Astrocyte (in vitro differentiated cells and primary cell): ENCODE data around the gene SIK1. TPM values are rescaled to one million over a fixed set of nuclear protein-coding genes. Genes with fewer than 3 reads are reported as not detected.
"Not testable (repeated sequence)": the region's sequence is repeated elsewhere in the genome, so short reads cannot be mapped to it uniquely, and the experiment has no call there.

Source experiments
- DNase-seq: peaks from one replicate; pipeline ENCODE4 v3.0.0-alpha.2; 2010; ENCODE audit warnings: low read depth
- FAIRE-seq: peaks from 2 replicates; lab custom pipeline; 2011; peaks lifted over from hg19 to GRCh38; lab: Jason Lieb, UNC
- H2AFZ ChIP-seq: 2 replicates; pipeline ENCODE4 v1.6.0; 2012; ENCODE audit warnings: low read depth, low read length, inconsistent platforms
- H3K27ac ChIP-seq: 2 replicates; pipeline ENCODE4 v1.5.1; 2011; ENCODE audit warnings: low read depth, low read length, inconsistent platforms
- H3K27me3 ChIP-seq: 2 replicates; pipeline ENCODE4 v1.6.0; 2011; ENCODE audit warnings: low read length, inconsistent platforms; ENCODE audit not compliant: insufficient read depth
- H3K36me3 ChIP-seq: 2 replicates; pipeline ENCODE4 v1.5.1; 2011; ENCODE audit warnings: low read length, inconsistent platforms; ENCODE audit not compliant: insufficient read depth
- H3K4me1 ChIP-seq: 2 replicates; pipeline ENCODE4 v1.5.1; 2011; ENCODE audit warnings: low read length, inconsistent platforms; ENCODE audit not compliant: insufficient read depth
- H3K4me2 ChIP-seq: 2 replicates; pipeline ENCODE4 v1.6.0; 2012; ENCODE audit warnings: low read length, inconsistent platforms
- H3K4me3 ChIP-seq: 2 replicates; pipeline ENCODE4 v1.5.1; 2011; ENCODE audit warnings: low read depth, mild to moderate bottlenecking, low read length, inconsistent platforms; ENCODE audit not compliant: insufficient read depth
- H3K79me2 ChIP-seq: 2 replicates; pipeline ENCODE4 v1.6.0; 2012; ENCODE audit warnings: mild to moderate bottlenecking, low read length, inconsistent platforms; ENCODE audit not compliant: insufficient read depth
- H3K9ac ChIP-seq: 2 replicates; pipeline ENCODE4 v1.6.0; 2012; ENCODE audit warnings: mild to moderate bottlenecking, low read length, inconsistent platforms
- H3K9me3 ChIP-seq: 2 replicates; pipeline ENCODE4 v1.5.1; 2012; ENCODE audit warnings: low read depth, mild to moderate bottlenecking, low read length, inconsistent platforms; ENCODE audit not compliant: insufficient read depth
- H4K20me1 ChIP-seq: 2 replicates; pipeline ENCODE4 v1.6.0; 2012; ENCODE audit warnings: low read length, inconsistent platforms; ENCODE audit not compliant: insufficient read depth
- H3K27ac Mint-ChIP-seq: one replicate; pipeline ENCODE4 v1.8.0; 2021; ENCODE audit warnings: mild to moderate bottlenecking, mixed read lengths; ENCODE audit not compliant: unreplicated experiment
- H3K27me3 Mint-ChIP-seq: one replicate; pipeline ENCODE4 v1.8.0; 2021; ENCODE audit warnings: low read depth, mixed read lengths; ENCODE audit not compliant: unreplicated experiment
- H3K36me3 Mint-ChIP-seq: one replicate; pipeline ENCODE4 v1.8.0; 2021; ENCODE audit warnings: low read depth, mixed read lengths; ENCODE audit not compliant: unreplicated experiment
- H3K4me1 Mint-ChIP-seq: one replicate; pipeline ENCODE4 v1.8.0; 2021; ENCODE audit warnings: low read depth, mixed read lengths; ENCODE audit not compliant: unreplicated experiment
- H3K4me3 Mint-ChIP-seq: one replicate; pipeline ENCODE4 v1.8.0; 2021; ENCODE audit warnings: mild to moderate bottlenecking, moderate library complexity, mixed read lengths; ENCODE audit not compliant: unreplicated experiment
- H3K9me3 Mint-ChIP-seq: one replicate; pipeline ENCODE4 v1.8.0; 2021; ENCODE audit warnings: mild to moderate bottlenecking, mixed read lengths; ENCODE audit not compliant: unreplicated experiment
- total RNA-seq: library from RNA; stranded (reverse); gene quantifications from 2 replicates; pipeline ENCODE4 v1.2.1, GENCODE V29; 2021

SIK1 gene
- total RNA-seq, 1 donor from 2014 or later = 68.0 TPM

- H3K36me3 ChIP-seq, H3K36me3 Mint-ChIP-seq, H3K27ac Mint-ChIP-seq, H3K27me3 ChIP-seq, FAIRE-seq, H3K9me3 Mint-ChIP-seq, H3K79me2 ChIP-seq, H3K4me1 ChIP-seq, H3K9ac ChIP-seq, H3K4me3 Mint-ChIP-seq, H3K4me3 ChIP-seq, H3K27me3 Mint-ChIP-seq, H3K27ac ChIP-seq, H2AFZ ChIP-seq, H3K9me3 ChIP-seq, H3K4me2 ChIP-seq, H3K4me1 Mint-ChIP-seq, H4K20me1 ChIP-seq, DNase-seq: not testable (repeated sequence)
Measured at GRCh38 chr21:43398000-43398399, 28.9 kb downstream of the SIK1 start.

- H3K27ac Mint-ChIP-seq, H3K4me3 Mint-ChIP-seq, H3K36me3 ChIP-seq, H3K27me3 Mint-ChIP-seq, H3K9ac ChIP-seq, H3K9me3 Mint-ChIP-seq, H3K79me2 ChIP-seq, H4K20me1 ChIP-seq, DNase-seq, H3K4me1 ChIP-seq, H3K27ac ChIP-seq, H2AFZ ChIP-seq, H3K4me1 Mint-ChIP-seq, FAIRE-seq, H3K4me2 ChIP-seq, H3K4me3 ChIP-seq, H3K9me3 ChIP-seq, H3K36me3 Mint-ChIP-seq, H3K27me3 ChIP-seq: not testable (repeated sequence)
Measured at GRCh38 chr21:43397439-43397808, 29.5 kb downstream of the SIK1 start.

GRCh38 chr21:43396788-43397438 is 30.0 kb downstream of the SIK1 start:
- H3K27ac ChIP-seq, H3K79me2 ChIP-seq, H3K4me3 Mint-ChIP-seq, H3K4me3 ChIP-seq, H3K9ac ChIP-seq, H3K27me3 ChIP-seq, H3K36me3 Mint-ChIP-seq, FAIRE-seq, DNase-seq, H3K27ac Mint-ChIP-seq, H3K4me2 ChIP-seq, H3K4me1 ChIP-seq, H3K36me3 ChIP-seq, H3K4me1 Mint-ChIP-seq, H3K9me3 ChIP-seq, H3K27me3 Mint-ChIP-seq, H4K20me1 ChIP-seq, H2AFZ ChIP-seq, H3K9me3 Mint-ChIP-seq: not testable (repeated sequence)

GRCh38 chr21:43383351-43383750 is 43.6 kb downstream of the SIK1 start:
- DNase-seq, H3K4me2 ChIP-seq, H3K36me3 Mint-ChIP-seq, H4K20me1 ChIP-seq, H3K9me3 ChIP-seq, FAIRE-seq, H3K79me2 ChIP-seq, H3K27ac ChIP-seq, H3K4me1 ChIP-seq, H3K4me3 ChIP-seq, H2AFZ ChIP-seq, H3K27me3 Mint-ChIP-seq, H3K27me3 ChIP-seq, H3K4me1 Mint-ChIP-seq, H3K9ac ChIP-seq, H3K27ac Mint-ChIP-seq, H3K9me3 Mint-ChIP-seq, H3K4me3 Mint-ChIP-seq, H3K36me3 ChIP-seq: not testable (repeated sequence)

GRCh38 chr21:43382902-43383301 is 44.0 kb downstream of the SIK1 start:
- H3K9me3 Mint-ChIP-seq, H3K27me3 ChIP-seq, H3K27ac ChIP-seq, H3K27me3 Mint-ChIP-seq, H4K20me1 ChIP-seq, H3K9me3 ChIP-seq, H3K9ac ChIP-seq, H3K36me3 Mint-ChIP-seq, H3K4me1 Mint-ChIP-seq, H3K36me3 ChIP-seq, H3K27ac Mint-ChIP-seq, H2AFZ ChIP-seq, FAIRE-seq, H3K4me3 ChIP-seq, DNase-seq, H3K4me3 Mint-ChIP-seq, H3K79me2 ChIP-seq, H3K4me1 ChIP-seq, H3K4me2 ChIP-seq: not testable (repeated sequence)

- H3K4me2 ChIP-seq, H3K79me2 ChIP-seq, H3K27me3 Mint-ChIP-seq, H3K9me3 ChIP-seq, H3K27me3 ChIP-seq, H3K9ac ChIP-seq, H3K27ac Mint-ChIP-seq, H3K4me3 Mint-ChIP-seq, H3K4me1 ChIP-seq, H2AFZ ChIP-seq, H4K20me1 ChIP-seq, H3K36me3 Mint-ChIP-seq, H3K36me3 ChIP-seq, H3K4me1 Mint-ChIP-seq, FAIRE-seq, H3K9me3 Mint-ChIP-seq, H3K4me3 ChIP-seq, H3K27ac ChIP-seq, DNase-seq: not testable (repeated sequence)
Measured at GRCh38 chr21:43380852-43381533, 45.9 kb downstream of the SIK1 start.
